Fibroblast of skin of back (primary cell): ENCODE measurements around the gene TUG1. TPM values are rescaled to one million over a fixed set of nuclear protein-coding genes. Genes with fewer than 3 reads are reported as not detected.

Source experiments
- DNase-seq: peaks from one replicate; pipeline ENCODE4 v3.0.0-alpha.2; 2013
- polyA plus RNA-seq, 2 experiments: library from polyadenylated mRNA; unstranded; fragments of 120-200 nt; gene quantifications; one replicate each; pipeline ENCODE4 v1.2.1, GENCODE V29; 2013; ENCODE audit not compliant: insufficient read length in 2 of 2

The TUG1 gene
- 59.6 TPM for polyA plus RNA-seq (2013, experiment 1 of 2; ENCODE audit: insufficient read length)
- polyA plus RNA-seq (2013, experiment 2 of 2; ENCODE audit: insufficient read length) = 62.7 TPM

DNA sequence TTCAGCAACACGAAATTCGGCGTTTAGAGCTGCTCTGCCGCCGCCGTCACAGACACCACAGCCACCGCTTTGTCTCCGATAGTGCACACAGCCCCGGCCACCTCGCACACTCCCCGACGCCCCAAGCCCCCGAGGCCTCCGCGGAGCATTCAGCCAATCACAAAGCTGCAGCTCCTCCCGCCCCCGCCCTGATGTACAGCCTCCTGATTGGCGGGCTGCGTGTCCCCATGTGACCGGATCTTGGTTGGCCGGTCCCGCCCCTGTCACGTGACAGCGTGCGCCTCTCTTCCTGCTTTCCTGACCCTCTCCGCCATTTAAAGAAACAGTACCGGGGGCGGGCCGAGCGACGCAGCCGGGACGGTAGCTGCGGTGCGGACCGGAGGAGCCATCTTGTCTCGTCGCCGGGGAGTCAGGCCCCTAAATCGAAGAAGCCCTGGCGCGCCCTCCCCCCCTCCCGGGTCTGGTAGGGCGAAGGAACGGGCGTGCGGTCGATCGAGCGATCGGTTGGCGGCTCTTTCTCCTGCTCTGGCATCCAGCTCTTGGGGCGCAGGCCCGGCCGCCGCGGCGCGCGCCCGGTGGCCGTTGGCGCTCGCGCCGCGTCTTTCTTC lies at the start of gene TUG1:
TUG1 (plus strand) TSS at position 342 of the 608 bp plus-strand sequence.
- peak; percentile 99 for DNase-seq

GRCh38 chr22:30919973-30920372 lies 49.1 kb upstream of the TUG1 start:
- DNase-seq = no peak

DNA sequence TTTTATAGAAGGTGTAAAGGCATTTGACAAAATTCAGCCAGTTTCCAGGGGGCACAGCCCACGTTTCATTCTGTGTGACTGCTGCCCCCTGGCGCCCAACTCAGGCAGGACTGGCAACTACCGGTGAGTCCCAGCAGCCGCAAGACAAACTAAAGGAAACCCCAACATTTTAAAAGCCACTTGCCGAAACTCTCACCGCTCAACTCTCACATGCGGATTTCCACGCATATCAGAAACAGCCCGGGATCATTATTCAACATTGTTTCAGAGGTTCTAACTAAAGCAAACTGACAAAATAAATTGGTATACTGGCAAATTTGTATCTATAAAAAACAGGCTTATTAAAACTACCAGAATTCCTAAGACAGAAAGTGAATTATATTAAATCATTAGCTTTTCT lies 48.7 kb upstream of the TUG1 start:
- peak; percentile 59 for DNase-seq

GRCh38 chr22:30921108-30921507 lies 48.0 kb upstream of the TUG1 start:
- no peak for DNase-seq

DNA sequence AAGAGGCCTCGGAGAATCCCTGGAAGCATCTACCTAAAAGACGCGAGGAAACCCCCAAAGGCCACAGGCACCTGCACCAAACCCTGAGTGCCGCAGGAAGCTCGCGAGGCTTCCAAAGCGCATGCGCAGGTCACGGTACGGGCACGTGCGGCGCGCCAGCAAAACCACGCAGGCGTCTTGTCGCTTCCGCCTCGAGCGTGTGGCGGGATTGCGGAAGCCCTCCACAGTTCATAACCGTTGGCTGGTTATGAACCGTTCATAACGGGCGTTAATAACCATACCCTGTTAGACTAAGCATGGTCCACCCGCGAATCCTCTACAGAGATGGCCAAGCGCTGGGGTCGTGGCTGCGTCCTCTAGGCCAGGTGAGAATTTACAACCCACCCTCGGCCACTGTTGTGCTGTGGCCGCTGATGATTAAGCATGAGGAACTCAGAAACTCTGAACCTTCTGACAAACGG lies 46.9 kb upstream of the TUG1 start:
- peak; percentile 42 for DNase-seq

DNA sequence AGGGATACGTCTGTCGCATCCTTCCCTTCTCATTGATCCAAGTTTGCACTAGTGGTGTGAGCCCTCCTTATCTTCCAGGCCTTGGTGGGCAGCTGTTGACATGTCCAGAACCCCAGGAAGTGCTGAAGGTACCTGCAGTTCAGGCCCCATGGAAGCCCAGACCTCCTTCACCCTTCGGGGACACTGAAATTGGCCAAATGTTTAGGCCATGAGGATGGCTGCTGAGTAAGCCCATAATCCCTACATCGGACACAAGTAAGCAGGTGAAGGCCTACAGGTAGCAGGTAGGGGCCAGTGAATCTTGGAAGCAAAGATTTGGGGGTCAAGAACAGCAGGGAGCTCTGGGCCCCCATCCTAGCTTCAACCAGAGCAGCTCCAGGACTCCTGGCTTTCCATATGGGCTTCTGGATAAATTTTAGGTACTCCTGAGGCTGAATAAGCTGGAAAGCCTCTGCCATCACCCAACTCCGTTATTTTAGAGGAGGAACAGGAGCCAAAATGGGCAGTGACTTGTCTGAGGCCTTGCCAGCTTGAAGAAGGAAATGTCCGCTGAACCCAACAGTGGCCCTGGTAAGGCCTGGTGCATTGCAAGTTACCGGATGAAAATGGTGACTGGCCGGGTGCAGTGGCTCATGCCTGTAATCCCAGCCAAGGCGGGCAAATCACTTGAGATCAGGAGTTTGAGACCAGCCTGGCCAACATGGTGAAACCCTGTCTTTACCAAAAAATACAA lies 45.7 kb upstream of the TUG1 start:
- no peak for DNase-seq

DNA sequence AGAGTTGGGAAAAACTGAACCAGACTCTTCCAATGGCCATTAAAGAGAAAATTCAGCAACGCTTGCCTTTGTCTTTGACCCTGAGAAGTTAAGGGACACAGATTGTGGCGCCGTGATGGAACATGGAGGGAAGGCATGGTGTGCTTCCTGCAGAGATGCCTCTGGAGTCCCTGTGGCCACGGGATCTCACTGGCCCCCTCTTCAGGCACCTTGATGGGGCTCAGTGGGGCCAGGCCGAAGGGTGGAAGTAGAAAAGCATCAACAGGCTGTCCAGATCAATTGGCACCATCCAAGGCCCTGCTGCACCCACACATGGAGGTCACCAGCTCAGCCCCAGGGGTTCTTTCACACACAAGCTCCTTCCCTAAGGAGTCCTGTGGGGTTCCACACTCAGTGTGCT lies 43.4 kb upstream of the TUG1 start:
- no peak for DNase-seq

GRCh38 chr22:30926706-30927105 lies 42.4 kb upstream of the TUG1 start:
- no peak for DNase-seq

DNA sequence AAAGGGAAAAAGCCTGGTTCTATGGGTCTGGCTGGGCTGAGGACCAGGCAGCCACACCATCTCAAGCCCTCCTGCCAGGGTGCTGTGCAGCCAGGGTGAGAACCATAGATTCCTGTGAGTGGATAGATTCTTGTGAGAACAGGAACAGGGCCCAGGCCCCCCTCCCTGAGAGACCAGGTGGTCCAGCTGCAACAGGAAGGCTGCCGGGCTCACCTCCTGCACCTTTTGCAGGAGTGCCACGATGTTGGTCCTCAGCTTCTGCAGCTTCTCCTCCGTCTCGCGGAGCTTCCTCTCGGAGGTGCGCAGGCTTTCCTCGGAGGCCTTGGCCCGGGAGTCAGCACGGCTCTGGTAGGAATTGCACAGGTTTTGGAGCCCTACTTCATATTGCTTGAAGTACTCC lies 41.3 kb upstream of the TUG1 start:
- DNase-seq = no peak

DNA sequence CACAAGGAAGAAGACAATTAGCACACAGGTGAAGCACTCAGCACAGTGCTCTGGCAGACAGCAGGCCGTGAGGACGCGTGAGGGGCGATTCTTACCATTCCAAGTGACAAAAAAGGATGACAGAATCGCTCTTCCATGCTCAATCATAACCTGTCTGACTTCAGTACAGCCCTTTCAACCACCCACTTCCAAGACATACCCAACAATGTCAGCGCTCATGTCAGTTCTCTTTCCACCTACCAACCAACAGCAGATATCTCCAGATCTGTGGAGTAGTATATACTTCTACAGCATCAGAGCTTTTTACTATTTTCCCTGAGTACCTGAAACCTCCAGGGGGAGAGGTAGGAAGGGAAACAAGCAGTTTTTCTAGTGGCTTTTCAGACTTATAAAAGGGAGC lies 40.7 kb upstream of the TUG1 start:
- DNase-seq = no peak

DNA sequence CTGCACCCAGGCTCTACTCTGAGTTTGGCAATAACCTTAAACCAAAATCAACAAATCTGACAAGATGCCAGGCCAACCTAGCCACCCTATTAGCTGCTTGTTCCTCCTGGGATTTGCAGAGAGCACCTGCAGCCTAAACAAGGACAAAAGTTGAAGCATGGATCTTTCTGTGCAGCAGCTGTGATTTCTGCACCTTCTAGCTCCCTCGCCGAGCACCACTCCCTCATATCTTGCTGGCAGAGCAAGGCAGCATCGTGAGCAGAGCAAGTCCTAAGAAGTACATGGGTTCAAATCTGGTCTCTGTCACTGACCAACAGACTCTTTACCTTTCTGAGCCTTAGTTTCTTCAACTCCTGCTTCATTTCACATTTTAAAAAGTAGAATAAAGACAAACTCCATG lies 38.8 kb upstream of the TUG1 start:
- no peak for DNase-seq

GRCh38 chr22:30931541-30932300 lies 37.3 kb upstream of the TUG1 start:
- DNase-seq = no peak

DNA sequence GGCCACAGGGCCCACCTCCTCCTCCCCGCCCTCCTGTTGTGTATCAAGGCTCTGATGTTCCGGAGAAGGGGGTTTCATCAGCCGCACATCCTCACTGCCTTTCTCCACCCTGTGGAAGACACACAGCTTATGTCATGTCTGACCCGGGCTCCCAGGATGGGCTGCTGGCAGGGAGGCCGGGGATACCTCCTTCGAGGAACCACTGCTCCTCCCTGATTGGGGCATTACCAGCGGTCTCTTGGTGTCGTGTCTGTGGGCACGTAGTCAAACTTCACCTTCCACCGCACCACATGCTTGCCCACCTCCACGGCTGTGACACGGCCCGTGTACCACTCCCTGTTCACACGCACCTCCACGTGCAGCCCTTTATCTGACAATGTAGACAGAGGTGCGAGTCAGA lies 36.4 kb upstream of the TUG1 start:
- DNase-seq = no peak

- DNase-seq = no peak
Observed at GRCh38 chr22:30933457-30933856, 35.6 kb upstream of the TUG1 start.

DNA sequence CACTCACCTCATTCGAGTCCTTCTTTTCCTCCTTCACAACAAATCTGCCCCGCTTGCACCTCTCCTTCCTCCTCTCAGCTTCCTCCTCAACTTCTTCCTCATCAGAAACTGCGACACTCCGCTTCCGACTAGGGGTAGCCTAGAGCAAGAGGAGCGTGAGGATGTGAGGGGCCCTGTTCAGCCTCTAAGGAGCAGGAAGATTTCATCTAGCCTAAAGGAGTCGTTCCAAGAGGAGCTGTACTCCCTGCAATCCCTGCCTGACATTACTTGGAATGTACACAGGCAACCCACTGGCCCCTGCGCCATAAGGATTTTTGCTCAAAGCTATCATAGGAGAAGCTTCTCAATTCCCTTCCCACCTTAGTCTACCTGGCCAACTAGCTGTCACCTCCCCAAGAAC lies 35.0 kb upstream of the TUG1 start:
- DNase-seq = no peak

DNA sequence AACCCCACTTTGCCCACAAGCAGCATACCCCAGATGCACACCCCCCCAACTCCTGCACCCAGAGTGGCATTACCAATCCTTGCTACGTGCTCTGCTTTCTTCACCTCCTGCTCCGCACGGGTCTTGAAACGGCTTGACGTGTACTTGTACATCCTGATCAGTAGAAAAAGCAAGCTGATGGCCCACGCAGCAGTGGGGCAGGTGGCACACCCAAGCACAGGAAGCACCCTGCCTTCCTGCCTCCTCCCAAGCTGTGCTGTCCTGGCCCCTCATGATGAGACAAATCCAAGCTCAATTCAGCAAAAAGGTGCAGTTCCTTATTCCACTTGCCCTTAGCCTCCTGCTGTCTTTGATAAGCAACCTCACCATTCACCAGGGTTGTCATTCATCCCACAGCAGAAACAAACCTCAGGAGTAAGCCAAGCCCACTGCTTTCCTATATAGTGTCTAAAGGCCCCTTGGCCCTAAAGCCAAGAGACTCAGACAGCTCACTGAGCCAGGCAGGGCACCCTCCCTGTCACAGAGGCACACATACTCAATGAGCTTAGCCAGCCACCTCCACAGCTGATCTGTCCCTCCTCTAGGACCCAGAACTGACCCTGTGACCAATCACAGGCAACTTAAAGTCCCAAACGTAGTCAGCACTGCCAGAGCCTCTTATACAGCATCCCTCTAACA lies 28.2 kb upstream of the TUG1 start:
- no peak for DNase-seq

DNA sequence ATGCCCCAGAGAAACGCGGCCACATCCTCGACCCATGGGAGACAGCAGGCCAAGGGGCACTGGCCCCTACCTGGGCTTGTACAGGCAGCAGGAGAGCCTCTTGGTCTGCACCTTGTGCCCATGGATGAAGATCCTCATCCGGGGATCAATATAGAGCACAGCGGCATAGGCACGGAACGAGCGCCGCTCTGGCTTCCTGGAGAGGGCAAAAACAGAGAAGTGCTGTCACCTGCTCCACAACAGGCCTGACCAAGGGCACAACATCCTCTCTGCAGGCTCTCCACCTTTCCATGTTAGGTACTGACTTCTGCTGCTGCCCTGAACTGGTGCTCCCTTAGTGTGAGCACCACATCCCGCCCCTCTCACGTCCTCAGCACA lies 27.7 kb upstream of the TUG1 start:
- DNase-seq = no peak

DNA sequence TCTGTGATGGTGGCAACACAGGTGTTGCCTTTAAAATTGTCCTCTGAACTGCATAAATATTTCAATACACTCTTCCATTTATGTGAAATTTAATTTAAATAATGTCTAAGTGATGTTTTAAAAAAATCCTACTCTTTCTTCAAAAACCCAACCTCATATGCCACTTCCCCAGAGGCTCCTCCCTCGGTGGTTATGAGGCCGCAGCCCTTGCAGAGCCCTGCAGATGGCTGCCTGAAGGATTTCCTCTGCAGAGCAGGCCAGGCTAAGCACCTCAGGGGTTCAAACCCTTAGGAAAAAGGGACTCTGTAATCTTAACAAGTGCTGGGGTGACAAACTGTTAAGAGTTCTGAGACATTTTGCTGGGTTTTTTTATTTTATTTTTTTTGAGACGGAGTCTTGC lies 25.7 kb upstream of the TUG1 start:
- no peak for DNase-seq

GRCh38 chr22:30944986-30945385 lies 24.1 kb upstream of the TUG1 start:
- DNase-seq = no peak

- no peak for DNase-seq
Observed at GRCh38 chr22:30945653-30946052, 23.4 kb upstream of the TUG1 start.

- DNase-seq = no peak
Observed at GRCh38 chr22:30946354-30946753, 22.7 kb upstream of the TUG1 start.

GRCh38 chr22:30947173-30947815 lies 21.8 kb upstream of the TUG1 start:
- no peak for DNase-seq
